GM12892 (cell line): ENCODE results near the gene OR10K2. TPM values are rescaled to one million over a fixed set of nuclear protein-coding genes. Genes with fewer than 3 reads are reported as not detected.
"Not testable (repeated sequence)": the region's sequence is repeated elsewhere in the genome, so short reads cannot be mapped to it uniquely, and the experiment has no call there.

Experiments
- DNase-seq: peaks from one replicate; pipeline ENCODE4 v3.0.0; 2011; ENCODE audit not compliant: insufficient read length
- FAIRE-seq: peaks from 2 replicates; lab custom pipeline; 2011; peaks lifted over from hg19 to GRCh38; lab: Jason Lieb, UNC
- POLR2A ChIP-seq: IDR thresholded peaks from 2 replicates; pipeline ENCODE4 v1.6.1; 2011; ENCODE audit warnings: low read depth, low read length, control low read depth
- POLR2AphosphoS5 ChIP-seq: IDR thresholded peaks from 2 replicates; pipeline ENCODE4 v1.6.1; 2011; ENCODE audit warnings: low read depth, low read length, control low read depth
- TAF1 ChIP-seq: IDR thresholded peaks from 2 replicates; pipeline ENCODE4 v1.6.1; 2011; ENCODE audit warnings: low read depth, mild to moderate bottlenecking, control low read depth, low read length, borderline replicate concordance
- polyA plus RNA-seq: library from polyadenylated mRNA; unstranded; fragments of >200 nt; gene quantifications from one replicate; pipeline ENCODE4 v1.2.1, GENCODE V29; 2012; ENCODE audit warnings: missing spikeins, inconsistent platforms; ENCODE audit not compliant: missing spikeins

OR10K2 gene
- not detected for polyA plus RNA-seq

- FAIRE-seq (no peak), DNase-seq (no peak)
- no peak for TF ChIP-seq TAF1
- no peak for TF ChIP-seq POLR2A
- TF ChIP-seq POLR2AphosphoS5: no peak
Observed at GRCh38 chr1:158426137-158426536, at the start of gene OR10K2. TSS of gene OR10K2 (minus strand) at chr1:158426237. CDS start at chr1:158420866, 5,371 bp downstream.

GRCh38 chr1:158471920-158472319, 45.9 kb upstream of the OR10K2 start, which contains the start of gene OR10R2:
TSS of gene OR10R2 (plus strand) at chr1:158472220. CDS start at chr1:158472326, 106 bp downstream.
- FAIRE-seq (no peak), DNase-seq (no peak)
- no peak for TF ChIP-seq POLR2A
- no peak for TF ChIP-seq POLR2AphosphoS5
- TF ChIP-seq TAF1: no peak

- TF ChIP-seq POLR2A: no peak
- TF ChIP-seq POLR2AphosphoS5: no peak
- TF ChIP-seq TAF1: no peak
- no peak for FAIRE-seq
- DNase-seq: no peak
Observed at GRCh38 chr1:158461534-158461933, 35.5 kb upstream of the OR10K2 start, which contains the start of gene OR10K1. TSS of gene OR10K1 (plus strand) at chr1:158461834. CDS start at chr1:158465562, 3,728 bp downstream.

GRCh38 chr1:158458263-158458662, 32.2 kb upstream of the OR10K2 start:
- no peak for DNase-seq
- TF ChIP-seq TAF1 (no peak), POLR2AphosphoS5 (no peak), POLR2A (no peak)
- FAIRE-seq: no peak

- FAIRE-seq: no peak
- TF ChIP-seq POLR2A: no peak
- TF ChIP-seq TAF1: no peak
- TF ChIP-seq POLR2AphosphoS5: no peak
- no peak for DNase-seq
Observed at GRCh38 chr1:158457246-158457645, 31.2 kb upstream of the OR10K2 start.

- FAIRE-seq (no peak), DNase-seq (no peak)
Observed at GRCh38 chr1:158454537-158454936, 28.5 kb upstream of the OR10K2 start.

GRCh38 chr1:158445376-158445775, 19.3 kb upstream of the OR10K2 start:
- FAIRE-seq: no peak

More at GRCh38 chr1:158454537-158454936, 28.5 kb upstream of the OR10K2 start:
- no peak for TF ChIP-seq TAF1
- no peak for TF ChIP-seq POLR2AphosphoS5
- no peak for TF ChIP-seq POLR2A

GRCh38 chr1:158434741-158435140, 8.7 kb upstream of the OR10K2 start:
- FAIRE-seq (no peak), DNase-seq (no peak)
- no peak for TF ChIP-seq POLR2A
- no peak for TF ChIP-seq POLR2AphosphoS5
- no peak for TF ChIP-seq TAF1

More at GRCh38 chr1:158445376-158445775, 19.3 kb upstream of the OR10K2 start:
- TF ChIP-seq POLR2AphosphoS5 (no peak), TAF1 (no peak), POLR2A (no peak)
- DNase-seq: no peak

GRCh38 chr1:158430163-158430562, 4.1 kb upstream of the OR10K2 start:
- not testable (repeated sequence) for FAIRE-seq, DNase-seq

GRCh38 chr1:158425027-158425426, 1.0 kb downstream of the OR10K2 start:
- TF ChIP-seq TAF1 (no peak), POLR2AphosphoS5 (no peak), POLR2A (no peak)
- DNase-seq (no peak), FAIRE-seq (no peak)

GRCh38 chr1:158422212-158422611, 3.8 kb downstream of the OR10K2 start:
- no peak for FAIRE-seq

GRCh38 chr1:158417586-158417985, 8.5 kb downstream of the OR10K2 start:
- TF ChIP-seq POLR2AphosphoS5 (no peak), TAF1 (no peak), POLR2A (no peak)
- FAIRE-seq (no peak), DNase-seq (no peak)

More at GRCh38 chr1:158422212-158422611, 3.8 kb downstream of the OR10K2 start:
- TF ChIP-seq TAF1: no peak
- no peak for TF ChIP-seq POLR2AphosphoS5
- TF ChIP-seq POLR2A: no peak
- DNase-seq: no peak

- no peak for TF ChIP-seq POLR2AphosphoS5
- no peak for TF ChIP-seq TAF1
- no peak for TF ChIP-seq POLR2A
- no peak for DNase-seq
- FAIRE-seq: no peak
Observed at GRCh38 chr1:158414651-158415345, 11.2 kb downstream of the OR10K2 start.
